ENCODE measurements around the gene CEACAM7.
A peak's percentile ranks its signal among the peaks of the same experiment; 100 is the strongest.

Gene CEACAM7

GRCh38 chr19:41646589-41647204 is 41.4 kb downstream of the CEACAM7 start:
- no peak for DNase-seq

GRCh38 chr19:41641879-41642485 is 46.1 kb downstream of the CEACAM7 start:
- DNase-seq = peak; percentile 60

- no peak for DNase-seq
These were observed 49.4 kb downstream of the CEACAM7 start for GRCh38 chr19:41638641-41639081.

- DNase-seq = no peak
These were observed 50.6 kb downstream of the CEACAM7 start for GRCh38 chr19:41637484-41637883.

GRCh38 chr19:41627966-41628675 is 59.9 kb downstream of the CEACAM7 start:
- DNase-seq = no peak

GRCh38 chr19:41626877-41627276 is 61.2 kb downstream of the CEACAM7 start, which contains the start of gene CEACAM4:
Gene CEACAM4 (minus strand): TSS chr19:41627074. CDS start chr19:41626963, 111 bp downstream.
- no peak for DNase-seq

GRCh38 chr19:41626278-41626677 is 61.8 kb downstream of the CEACAM7 start:
- no peak for DNase-seq

GRCh38 chr19:41624937-41625336 is 63.1 kb downstream of the CEACAM7 start:
- DNase-seq = no peak

GRCh38 chr19:41624515-41624914 is 63.6 kb downstream of the CEACAM7 start:
- no peak for DNase-seq

GRCh38 chr19:41623360-41623759 is 64.7 kb downstream of the CEACAM7 start:
- DNase-seq = no peak
